ENCODE data around the gene MRGPRF. TPM values are rescaled to one million over a fixed set of nuclear protein-coding genes. Genes with fewer than 3 reads are reported as not detected.

Gene MRGPRF
- total RNA-seq, 1 donor from 2014 or later, result 29.8 TPM

DNA sequence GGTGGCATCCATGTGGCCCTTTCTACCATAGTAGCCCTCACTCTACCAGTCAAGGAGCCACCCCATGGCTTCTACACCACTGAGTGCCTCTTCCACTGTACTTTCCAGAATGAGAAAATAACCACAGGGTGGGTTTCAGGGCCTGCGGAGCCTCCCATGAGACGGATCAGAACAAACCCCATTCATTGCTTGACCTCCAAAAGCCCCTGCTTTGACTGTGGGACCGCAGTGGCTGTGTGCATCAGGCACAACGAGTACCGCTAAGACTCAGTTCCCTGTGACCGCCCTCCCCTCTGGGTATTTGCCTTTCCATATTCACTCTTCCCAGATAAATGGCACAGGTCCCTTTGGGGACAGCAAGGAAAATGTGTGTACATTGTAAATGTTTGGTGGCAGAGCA lies 11.5 kb upstream of the MRGPRF start:
- DNase-seq (ENCODE audit: low spot score), result no peak

DNA sequence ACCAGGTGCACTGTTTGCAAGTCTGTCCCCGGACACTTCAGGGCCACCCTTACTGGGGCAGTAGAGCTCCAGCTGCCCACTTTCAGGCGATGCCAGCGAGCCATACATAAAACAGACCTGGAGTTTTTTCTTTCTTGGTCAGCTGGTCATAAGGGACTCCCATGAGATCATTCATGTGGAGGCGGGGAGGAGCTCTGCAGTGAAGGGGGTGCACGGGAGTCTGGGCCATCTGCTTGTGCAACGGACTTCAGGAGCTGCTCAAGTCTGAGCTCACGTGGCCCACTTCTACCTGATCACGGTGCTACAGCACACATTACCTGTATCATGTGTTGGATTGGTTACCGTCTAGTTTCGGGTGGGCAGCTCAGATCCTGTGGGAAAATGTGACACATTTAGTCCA lies 9.2 kb upstream of the MRGPRF start:
- DNase-seq (ENCODE audit: low spot score), result no peak

DNA sequence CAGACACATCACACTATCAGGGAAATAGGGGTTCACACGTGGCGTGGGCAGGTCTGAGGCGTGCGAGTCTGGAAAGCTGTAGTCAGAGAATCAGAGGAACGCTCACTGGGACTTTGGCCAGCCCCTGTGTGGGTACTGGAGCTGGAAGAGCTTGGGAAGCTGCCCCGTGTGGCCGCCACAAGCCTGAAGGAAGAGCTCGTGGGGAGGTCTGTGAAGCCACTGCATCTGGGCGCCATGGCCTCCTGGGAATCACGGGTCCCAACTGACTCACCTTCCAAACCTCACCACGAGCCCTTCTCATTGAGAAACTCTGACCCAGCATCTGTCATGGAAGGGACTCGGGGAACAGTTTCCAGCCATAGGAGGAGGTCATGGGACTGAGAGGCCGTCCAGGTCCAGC lies 5.9 kb upstream of the MRGPRF start:
- no peak for DNase-seq (ENCODE audit: low spot score)

DNA sequence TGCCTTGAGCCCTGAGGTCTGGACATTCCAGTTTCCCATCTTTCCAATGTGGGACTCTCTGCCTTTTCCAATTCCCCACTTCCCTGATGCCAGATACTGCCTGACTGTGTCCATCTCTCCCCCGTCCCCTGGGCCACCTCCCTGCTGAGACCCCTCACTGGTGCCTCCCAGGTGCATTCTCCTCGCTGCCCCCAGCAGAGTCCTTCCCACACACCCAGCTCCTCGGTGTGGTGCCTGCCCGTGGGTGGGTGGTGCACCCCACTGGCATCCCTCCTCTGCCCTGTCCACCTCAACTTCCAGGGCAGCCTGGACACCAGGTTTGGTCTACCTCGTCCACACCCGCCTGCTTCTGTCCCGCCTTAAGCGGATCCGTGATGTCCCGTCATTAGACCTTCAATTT lies 4.9 kb upstream of the MRGPRF start:
- no peak for DNase-seq (ENCODE audit: low spot score)

DNA sequence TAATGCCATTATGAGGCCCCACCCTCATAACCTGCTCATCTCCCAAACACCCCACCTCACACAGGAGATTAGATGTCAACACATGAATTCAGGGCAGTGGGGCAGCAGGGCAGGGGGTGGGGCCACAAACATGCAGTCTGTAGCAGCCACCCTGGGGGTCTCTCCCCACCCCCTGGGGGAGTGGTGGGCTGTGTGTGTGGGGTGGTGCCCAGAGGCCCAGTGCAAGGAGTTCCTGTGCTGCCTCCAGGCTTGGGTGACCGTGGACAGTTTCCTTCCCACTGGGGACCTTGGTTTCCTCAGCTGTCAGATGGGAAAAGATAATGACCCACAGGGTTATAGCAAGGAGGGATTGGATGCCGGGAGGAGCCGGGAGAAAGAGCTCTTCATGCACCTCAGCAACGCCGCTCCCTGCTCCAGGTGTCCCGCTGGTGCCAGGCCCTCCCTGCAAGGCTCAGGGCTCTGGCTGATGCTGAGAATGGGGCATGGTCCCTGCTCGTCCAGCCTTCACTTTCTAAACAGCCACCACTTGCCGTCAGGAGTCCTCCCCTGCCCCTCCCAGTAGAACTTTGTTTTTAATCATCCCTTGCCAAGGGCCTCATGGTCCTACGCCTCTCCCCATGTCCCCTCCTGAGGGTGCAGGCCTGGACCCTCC lies 2.0 kb upstream of the MRGPRF start:
- DNase-seq (ENCODE audit: low spot score), result no peak

DNA sequence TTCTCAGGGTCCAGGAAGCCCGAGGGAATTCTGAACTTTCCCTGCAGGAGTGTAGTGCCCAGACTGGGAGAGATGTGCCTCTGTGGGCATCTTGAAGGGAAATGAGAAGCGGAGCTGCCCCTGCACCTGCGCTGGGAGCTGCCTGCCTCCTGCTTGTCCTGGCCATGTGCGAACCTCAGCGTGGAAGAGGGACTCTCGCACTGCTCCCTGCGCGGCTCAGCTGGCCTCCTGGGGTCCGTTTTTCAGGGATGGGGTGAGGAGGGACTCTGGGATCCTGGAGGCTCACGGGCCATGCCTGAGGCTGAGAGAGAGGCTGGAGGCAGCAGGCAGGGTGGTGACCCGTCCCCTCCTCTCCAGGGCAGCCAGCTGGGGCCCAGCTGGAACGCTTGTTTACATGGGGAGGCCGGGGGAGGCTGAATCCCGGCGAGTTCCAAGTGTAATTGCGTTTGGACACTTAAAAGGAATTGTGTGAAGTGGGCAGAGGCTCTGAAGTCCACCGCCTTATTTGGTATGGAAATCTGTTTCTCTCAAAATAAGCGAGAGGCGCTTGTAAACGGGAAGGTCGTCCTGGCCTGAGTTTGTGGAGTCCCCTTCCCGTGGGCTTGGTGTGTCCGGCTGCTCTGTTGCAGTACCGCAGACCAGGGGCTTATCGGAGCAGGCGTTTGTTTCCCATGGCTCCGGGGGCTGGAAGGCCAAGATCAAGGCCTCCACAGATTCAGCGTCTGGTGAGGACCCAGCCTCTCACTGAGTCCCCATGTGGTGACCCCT lies 1.2 kb upstream of the MRGPRF start:
- no peak for DNase-seq (ENCODE audit: low spot score)

DNA sequence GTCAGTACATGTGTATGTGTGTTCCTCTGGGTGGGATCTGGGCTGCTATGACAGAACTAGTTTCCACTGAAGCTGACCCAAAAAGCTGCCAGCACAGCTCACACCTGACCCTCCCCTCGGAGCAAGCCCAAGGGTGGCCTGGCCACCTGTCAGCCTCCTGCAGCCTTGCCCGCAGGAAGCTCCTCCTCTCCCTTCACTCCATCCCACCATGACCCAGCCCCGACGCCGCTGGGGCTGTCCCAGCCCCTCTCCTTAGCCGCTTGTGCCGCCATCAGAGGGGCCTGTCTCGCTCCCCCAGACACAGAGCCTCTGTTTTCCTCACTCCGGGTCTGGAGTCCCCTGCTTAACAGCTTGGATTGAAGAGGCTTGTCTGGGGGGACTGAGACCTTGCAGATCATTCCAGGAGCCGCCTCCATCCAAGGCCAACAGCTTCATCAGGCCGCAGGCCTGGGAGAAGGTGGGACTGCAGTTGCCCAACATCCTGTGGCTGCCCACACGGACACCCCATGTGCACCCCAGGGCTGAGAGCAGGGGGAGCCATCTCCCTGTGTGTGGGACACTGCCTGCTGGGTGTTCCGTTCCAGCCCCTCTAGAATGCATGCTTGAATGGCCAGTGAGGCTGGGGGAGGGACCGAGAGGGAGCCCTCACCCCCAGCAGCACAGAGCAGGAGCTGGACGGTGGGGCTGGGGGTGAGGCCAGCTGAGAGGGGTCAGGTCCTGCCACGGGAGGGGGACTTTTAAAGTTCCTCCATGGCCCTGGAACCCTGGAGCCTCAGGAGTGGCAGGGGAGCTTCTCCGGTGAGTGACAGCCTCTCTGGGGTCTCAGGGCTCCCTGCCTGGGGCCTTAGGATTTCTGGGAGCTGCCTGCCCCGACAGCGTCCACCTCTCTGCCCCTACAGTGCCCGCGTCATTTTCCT lies 696 bp downstream of the MRGPRF start:
- DNase-seq (ENCODE audit: low spot score), result no peak

DNA sequence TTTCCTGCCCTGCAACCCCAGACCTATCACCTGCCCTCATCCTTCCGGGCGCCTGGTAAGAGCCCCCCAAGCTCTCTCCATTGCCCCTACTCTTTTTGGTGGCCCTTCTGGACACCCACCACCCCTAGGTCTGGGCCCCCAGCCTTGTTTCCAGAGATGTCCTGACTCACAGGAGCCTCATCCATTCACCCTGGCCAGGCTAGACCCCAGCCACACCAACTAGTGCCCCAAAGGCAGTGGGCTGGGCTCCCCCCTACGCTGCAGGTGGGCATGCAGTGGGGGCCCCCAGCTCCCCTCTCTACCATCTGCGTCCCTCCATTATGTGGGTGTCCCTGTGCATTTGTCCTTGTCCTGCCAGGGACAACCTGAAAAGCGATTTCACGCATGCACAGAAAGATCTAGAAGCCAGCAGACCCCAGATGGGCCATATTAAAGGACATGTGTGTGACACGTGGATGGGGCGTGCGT lies 1.4 kb downstream of the MRGPRF start:
- no peak for DNase-seq (ENCODE audit: low spot score)

DNA sequence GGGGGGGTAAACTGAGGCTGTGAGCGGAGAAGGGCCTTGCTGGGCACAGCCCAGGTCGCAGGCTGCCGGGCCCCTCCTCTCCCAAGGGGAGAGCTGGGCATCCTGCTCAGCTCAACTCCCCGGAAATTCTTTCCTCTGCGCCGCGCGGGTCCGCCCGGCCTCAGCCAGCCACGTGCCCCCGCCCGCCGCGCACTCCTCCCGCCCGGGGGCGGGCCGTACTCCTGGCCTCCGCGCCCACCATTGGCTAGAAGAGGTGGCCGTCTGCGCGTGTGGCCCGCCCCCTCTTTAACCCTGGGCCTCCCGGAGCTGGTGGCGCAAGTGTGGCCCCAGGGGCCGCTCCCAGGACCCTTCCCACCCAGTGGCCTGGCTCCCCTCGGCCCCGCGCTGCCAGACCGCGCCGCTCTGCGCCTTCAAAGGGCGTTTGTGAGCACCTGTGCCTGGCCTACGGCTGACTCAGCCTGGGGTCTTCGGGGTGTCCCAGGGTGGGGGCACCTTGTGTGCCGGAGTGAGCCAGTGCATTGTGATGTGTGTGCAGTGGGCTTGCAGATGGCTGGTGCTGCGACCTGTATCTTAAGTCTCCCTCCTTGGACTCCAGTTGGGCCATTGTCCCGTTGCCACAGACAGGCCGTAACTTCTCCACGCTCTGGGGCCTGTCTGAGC lies 2.0 kb downstream of the MRGPRF start:
- DNase-seq (ENCODE audit: low spot score), result no peak

DNA sequence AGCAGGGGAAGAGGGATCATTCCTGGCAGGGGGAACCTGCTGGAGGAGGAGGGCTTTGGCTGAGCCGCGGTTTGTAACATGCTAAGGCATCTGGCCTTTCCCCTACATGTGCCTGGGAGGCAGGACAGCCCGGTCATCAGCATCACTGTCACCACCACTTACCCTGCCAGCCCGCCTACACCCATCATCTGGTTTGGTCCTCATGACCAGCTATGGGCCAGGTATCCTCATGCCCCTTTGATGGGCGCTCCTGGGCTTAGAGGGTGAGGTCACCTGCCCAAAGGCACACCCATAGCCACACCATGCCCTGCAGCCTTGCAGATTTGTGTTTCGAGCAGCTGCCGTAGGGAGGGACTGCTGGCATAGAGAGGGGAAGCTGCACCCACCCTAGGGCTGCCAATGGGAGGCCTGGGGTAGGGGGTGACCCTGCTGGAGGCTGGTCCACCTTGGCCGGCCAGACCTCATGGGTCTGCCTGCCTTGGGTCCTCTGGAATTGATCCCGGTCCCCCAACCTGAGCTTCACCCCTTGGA lies 2.6 kb downstream of the MRGPRF start:
- DNase-seq (ENCODE audit: low spot score), result no peak

DNA sequence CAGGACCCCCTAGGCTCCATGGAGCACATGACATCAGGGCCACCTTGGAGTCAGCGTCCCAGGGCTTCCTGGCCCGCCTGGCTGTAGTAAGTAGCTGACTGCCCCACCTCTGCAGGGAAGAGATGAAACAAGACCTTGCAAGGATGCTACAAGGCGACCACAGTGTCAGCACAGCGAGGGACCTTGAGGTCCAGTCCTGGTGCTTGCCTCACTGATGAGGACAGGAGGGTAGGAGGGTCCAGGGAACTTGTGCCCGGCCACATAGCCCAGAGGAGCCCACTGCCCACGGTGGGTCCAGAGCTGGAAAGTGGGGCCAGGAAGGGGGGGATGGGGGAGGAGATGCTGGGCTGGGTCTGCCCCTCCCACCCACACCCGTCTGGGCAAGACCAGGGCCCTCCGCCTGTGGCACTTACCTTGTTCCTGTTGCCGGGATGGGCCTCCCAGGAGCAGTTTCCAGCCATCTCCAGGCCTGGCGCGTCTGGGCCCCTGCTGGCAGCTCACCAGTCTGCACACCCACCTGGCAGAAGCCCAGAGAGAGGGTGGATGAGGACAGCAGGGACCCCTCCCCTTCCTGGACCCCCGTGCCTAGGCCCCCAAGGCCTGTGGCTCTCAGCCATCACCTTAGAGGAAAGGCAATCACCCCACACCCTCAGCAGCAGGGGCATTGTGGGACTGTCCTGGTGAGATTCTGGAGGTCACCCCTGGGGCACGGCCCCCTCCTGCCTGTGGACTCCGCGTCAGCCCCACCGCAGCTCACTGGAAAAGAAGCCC lies 3.4 kb downstream of the MRGPRF start:
- DNase-seq (ENCODE audit: low spot score), result no peak

DNA sequence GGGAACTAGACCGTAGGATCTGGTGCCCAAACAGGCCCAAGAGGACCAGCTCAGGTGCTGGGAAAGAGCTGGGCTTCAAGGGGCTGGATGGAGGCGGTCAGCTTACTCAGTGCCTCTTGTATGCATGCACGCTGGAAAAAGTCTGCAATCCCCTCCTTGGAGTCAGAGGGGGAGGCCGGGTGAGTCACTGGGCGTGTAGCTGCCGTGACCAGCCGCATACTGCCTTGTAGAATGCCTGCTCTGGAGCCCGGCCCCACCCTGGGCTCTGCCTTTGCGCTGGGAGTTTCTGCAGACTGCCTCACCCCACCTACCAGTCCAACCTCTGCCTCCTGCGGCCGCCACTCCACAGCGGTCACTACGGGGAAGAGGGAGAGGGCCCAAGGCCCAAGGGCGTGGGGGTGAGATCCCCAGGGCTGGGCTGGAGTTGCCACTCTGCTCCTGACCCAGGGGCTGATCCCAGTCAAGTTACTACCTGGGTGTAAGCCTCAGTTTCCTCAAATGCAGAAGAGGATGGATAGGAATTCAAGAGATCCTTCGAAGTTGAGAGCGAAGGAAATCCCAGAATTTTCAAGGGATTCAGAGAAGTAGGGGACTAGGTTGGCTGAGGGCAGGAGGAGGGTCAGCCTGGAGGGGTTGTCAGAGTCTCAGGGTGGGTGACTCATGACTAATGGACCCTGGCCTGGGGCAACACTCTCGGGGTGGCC lies 4.2 kb downstream of the MRGPRF start:
- no peak for DNase-seq (ENCODE audit: low spot score)

DNA sequence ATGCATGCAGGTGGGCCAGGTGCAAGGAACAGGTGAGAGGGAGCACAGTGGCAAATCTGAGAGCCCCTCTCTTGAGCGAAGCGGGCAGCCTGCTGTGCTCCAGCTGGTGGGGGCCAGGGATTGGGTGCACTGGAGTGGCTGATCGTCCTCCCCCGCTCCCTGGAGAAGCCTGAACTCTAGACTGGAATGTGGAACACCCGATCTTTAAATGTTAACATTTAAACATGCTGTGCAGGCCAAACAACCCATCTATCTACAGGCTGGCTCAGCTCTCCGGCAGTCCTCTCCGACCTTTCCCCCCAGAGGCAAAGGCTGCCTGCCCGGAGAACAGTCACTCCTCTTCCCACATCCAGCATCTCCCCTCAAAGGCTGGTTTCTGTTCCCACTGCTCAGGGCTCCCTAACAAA lies 5.1 kb downstream of the MRGPRF start:
- no peak for DNase-seq (ENCODE audit: low spot score)

DNA sequence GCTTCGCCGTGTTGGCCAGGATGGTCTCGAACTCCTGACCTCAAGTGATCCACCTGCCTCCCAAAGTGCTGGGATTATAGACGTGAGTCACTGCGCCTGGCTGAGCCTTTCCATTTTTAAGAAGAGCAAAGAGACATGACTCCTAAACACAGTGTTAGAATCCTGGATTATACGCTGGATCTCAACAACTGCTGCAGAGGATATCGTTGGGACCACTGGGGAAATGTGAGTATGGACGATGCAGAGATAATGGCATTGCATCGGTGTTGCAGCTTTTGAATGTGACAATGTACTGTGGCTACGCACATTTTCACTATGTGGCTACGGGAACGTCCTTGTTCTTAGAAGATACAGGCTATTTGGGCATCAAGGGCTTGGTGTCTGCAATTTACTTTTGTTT lies 6.2 kb downstream of the MRGPRF start:
- DNase-seq (ENCODE audit: low spot score), result peak; percentile 33

DNA sequence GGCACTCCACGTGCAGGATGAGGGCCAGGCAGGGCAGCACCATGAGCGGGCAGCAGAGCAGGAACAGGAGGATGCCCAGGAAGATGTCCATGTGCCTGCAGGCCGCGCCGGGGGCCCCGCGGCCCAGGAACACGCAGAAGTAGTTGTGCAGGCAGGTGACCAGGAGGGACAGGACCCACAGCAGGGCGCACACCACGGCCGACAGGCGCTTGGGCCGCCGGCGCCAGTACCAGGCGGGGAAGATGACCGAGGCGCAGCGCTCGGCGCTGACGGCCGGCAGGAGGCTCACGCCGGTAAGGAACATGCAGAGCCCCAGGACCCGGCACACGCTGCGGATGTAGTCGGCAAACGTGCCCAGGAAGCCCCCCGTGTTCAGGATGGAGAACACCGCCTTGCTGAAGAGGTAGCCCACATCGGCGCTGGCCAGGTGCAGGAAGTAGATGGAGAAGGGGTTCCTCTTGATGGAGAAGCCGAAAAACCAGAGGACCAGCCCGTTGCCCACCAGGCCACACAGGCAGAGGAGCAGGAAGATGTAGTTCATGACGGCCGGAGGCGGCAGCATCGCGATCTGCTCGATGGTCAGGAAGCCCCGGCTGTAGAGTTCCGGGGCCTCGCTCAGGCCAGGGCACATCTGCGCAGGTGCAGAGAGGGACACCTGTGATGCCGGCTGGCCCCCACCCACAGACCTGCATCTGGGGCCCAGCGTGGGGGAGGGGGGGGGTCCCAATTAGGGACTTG lies 7.2 kb downstream of the MRGPRF start:
- peak; percentile 87 for DNase-seq (ENCODE audit: low spot score)

DNA sequence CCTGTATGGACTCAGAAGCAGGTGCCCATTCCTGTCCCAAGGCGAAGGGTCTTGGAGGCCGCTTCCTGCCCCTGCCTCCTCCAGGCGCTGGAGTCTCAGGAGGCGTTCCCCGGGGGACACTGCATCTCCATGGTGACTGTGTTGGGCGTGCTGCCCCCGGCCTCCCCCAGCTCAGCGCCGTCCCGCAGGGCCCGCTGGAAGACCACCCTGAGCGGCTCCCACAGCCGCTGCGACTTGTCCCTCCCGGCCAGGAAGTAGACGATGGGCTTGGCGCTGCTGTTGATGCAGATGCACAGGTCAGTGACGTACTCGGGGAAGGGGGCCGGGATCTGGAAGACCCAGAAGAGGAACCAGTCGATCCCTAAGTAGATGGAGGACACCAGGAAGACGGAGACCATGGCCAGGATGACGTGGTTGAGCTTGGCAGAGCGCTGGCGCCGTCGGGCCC lies 7.8 kb downstream of the MRGPRF start:
- peak; percentile 82 for DNase-seq (ENCODE audit: low spot score)

DNA sequence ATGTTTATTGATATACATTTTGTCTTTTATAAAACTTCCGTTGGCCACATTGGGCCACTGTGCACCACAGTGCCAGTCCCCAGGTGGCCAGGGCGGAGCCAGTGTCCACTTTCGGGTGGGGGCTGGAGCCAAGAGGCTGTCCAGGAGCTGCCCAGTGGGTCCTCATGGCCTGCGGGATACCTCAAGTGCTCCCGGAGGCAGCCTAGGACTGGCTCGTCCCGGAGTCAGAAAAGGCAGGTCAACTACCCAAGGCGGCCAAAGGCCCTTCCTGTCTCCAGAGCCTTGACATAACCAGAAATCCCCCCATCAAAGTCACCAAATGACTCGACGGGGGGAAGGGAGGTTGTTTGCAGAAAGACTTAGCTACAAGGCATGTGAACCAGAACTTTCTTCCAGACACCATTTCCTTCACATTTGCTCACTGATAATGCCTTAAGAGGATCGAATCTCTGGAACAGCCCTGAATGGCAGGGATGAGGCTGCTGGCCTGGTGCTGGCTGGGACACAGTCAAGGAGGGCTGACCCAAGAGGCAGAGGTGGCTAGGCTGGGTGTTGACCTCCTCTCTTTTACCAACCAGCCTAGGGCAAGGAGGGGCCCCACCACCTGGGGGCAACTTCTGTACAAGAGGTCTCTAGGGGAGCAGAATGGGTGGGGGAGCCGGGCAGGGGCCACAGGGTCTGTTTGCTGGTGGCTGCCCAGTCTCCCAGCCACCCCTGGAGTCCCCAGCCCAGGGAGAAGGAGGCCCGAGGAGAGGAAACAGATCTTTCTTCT lies 8.4 kb downstream of the MRGPRF start:
- DNase-seq (ENCODE audit: low spot score), result peak; percentile 84

DNA sequence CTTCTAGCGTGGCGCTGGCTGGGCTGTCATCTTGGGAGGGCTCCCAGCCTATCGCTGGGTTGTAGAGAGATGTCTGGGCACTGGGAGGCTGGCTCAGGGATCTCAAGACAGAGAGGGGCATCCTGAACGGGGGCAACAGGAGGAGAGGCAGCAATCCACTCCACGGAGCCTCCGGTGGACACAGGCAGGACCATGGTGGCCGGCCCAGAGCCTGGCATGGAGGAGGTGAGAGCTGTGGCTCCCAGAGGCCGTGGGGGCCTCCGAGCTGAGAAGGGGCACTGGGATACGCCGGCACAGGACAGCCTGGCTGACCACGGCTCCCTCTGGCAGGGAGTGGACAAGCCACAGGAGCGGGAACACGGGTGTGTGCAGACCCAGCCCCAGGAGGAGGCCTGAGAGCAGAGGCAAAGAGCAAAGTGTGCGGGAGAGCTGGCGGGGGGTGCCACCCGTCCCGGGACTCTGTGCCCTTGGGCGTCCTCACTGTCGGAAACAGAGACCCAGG lies 9.1 kb downstream of the MRGPRF start:
- DNase-seq (ENCODE audit: low spot score), result peak; percentile 69

All from mesenteric fat pad (tissue), 1 donor.